ENCODE data around the gene RILPL1.

- TF ChIP-seq SIN3A (IDR thresholded peaks at IDR 0.05; ENCODE audit: borderline replicate concordance, insufficient read depth, low read length) = no peak
- TF ChIP-seq FOXP2 (optimal IDR thresholded peaks at IDR 0.05; ENCODE audit: borderline replicate concordance, extremely low read depth, extremely low read length, insufficient read depth) = no peak
- no peak for TF ChIP-seq TAF1 (IDR thresholded peaks at IDR 0.05; ENCODE audit: borderline replicate concordance, insufficient read depth, low read length)
- TF ChIP-seq POLR2AphosphoS5 (IDR thresholded peaks at IDR 0.05; ENCODE audit: low read depth, low read length) = no peak
- TF ChIP-seq, protein P1, sequence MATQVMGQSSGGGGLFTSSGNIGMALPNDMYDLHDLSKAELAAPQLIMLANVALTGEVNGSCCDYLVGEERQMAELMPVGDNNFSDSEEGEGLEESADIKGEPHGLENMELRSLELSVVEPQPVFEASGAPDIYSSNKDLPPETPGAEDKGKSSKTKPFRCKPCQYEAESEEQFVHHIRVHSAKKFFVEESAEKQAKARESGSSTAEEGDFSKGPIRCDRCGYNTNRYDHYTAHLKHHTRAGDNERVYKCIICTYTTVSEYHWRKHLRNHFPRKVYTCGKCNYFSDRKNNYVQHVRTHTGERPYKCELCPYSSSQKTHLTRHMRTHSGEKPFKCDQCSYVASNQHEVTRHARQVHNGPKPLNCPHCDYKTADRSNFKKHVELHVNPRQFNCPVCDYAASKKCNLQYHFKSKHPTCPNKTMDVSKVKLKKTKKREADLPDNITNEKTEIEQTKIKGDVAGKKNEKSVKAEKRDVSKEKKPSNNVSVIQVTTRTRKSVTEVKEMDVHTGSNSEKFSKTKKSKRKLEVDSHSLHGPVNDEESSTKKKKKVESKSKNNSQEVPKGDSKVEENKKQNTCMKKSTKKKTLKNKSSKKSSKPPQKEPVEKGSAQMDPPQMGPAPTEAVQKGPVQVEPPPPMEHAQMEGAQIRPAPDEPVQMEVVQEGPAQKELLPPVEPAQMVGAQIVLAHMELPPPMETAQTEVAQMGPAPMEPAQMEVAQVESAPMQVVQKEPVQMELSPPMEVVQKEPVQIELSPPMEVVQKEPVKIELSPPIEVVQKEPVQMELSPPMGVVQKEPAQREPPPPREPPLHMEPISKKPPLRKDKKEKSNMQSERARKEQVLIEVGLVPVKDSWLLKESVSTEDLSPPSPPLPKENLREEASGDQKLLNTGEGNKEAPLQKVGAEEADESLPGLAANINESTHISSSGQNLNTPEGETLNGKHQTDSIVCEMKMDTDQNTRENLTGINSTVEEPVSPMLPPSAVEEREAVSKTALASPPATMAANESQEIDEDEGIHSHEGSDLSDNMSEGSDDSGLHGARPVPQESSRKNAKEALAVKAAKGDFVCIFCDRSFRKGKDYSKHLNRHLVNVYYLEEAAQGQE (IDR thresholded peaks at IDR 0.05; ENCODE audit: insufficient read depth in 1 of 2, low read depth in 2 of 2, low read length in 2 of 2) = no peak
These were observed 99.9 kb downstream of the RILPL1 start for GRCh38 chr12:123433615-123434014.
